GM20431 (cell line): ENCODE measurements around the gene SLC25A45.

Experiments
- in situ Hi-C: fragments of 300-500 bp; cut with MseI, MboI; formaldehyde crosslinking; loops from one replicate; pipeline ENCODE4 v1.15.0; 2020; ENCODE audit warnings: low sequenced_read_pairs; ENCODE audit not compliant: unreplicated experiment

Gene SLC25A45

DNA sequence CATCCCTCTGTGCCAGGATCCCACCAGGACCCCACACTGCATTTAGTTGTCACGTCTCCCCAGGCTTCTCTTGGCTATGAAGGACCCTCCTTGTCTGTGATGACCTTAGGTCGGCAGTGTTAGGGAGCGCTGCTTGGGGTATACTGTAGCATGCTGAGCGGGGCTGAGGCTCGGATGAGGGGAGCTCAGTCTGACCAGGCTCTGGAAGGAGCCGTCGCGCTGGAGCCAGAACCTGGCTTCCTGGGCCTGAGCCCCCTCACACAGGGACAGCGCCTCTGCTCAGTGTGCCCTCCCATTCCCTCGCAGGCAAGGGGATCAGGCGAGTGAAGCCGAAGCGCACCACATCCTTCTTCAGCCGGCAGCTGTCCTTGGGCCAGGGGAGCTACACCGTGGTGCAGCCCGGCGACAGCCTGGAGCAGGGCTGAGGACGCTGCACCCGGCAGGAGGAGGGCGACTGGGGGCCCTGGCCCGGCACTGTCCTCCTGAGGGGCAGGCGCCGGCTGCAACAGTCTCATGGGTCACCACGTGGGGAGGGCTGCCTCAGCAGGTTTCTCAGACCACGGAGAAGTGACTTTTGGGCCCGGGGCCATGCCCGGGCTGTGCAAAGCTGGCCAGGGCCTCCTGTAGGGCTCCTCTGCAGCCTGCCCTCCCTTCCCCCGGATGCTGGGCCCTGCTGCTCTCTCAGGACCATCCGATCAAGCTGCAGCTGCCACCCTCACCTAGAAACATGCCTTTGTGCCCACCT, 28.7 kb upstream of the SLC25A45 start:
- in situ Hi-C loops, result no loop called here

DNA sequence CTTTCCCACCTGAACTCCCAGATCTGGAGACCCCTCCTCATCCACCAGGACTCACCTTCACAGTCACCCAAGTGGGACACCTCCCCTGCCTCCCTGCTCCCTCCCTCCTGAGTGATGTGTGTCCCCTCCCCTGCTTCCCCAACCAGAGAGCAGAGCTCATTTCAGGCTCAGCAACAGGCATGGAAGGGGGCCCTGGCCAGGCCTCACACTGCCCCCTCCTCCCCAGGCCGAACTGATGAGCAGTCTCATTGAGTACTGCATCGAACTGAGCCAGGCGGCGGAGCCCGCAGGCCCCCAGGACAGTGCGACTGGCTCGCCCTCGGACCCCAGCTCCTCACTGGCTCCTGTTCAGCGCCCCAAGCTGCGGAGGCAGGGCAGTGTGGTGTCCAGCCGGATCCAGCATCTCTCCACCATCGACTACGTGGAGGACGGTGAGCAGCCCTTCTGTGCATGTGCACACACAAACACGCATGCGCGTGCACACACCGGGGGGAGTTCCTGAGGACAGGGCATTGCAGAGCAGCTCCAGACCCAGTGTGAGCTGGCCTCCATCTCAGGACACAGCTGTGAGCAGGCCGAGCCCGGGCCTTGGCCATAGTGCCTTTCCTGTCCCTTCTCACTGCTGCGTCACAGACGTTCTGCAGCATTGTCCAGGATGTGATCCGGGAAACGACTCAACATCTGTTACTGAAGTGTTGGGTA, 22.3 kb upstream of the SLC25A45 start:
- in situ Hi-C loops, result no loop called here

DNA sequence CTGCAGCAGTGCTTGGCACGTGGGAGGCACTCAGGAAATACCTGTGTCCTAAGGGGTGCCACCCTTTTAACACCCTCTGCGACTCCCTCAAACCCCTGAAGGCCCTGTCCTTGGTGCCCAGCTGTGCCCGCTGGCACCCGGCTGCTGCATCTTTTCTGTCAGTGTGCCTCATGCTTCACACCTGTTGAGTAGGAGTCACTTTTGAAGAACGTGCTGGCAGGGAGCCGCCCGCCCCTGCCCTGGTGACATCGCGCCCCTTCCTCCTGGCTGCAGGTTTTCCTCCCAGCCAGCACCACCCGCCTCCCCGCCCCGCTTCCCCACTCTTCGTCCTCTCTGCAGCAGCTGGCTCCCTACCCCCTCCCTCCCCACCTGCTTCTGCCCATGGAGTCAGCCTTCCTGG, 21.8 kb upstream of the SLC25A45 start:
- in situ Hi-C loops, result no loop called here

DNA sequence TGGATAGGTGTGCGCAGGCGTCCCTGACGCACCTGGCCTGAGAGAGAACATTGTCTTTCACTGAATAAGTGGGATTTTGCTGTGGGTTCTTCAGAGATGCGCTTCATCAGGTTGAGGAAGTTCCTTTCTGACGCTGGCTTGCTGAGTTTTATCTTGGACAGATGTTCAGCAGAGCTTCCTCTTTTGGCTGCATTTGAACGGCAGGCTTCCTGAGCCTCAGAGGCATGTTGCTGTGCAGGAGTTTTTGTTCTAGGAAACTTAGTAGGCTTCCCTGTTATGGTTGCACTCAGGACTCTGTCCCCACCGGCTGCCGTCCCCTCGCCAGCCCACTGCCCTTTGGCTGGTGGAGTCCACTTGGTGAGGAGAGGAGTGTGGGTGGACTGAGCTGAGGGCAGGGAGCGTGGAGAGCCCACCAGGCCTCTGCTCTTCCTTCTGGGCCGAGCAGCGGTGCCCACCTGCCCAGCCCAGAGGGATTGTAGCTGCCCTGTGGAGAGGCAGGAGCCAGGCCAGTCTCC, 21.2 kb upstream of the SLC25A45 start:
- in situ Hi-C loops, result no loop called here

DNA sequence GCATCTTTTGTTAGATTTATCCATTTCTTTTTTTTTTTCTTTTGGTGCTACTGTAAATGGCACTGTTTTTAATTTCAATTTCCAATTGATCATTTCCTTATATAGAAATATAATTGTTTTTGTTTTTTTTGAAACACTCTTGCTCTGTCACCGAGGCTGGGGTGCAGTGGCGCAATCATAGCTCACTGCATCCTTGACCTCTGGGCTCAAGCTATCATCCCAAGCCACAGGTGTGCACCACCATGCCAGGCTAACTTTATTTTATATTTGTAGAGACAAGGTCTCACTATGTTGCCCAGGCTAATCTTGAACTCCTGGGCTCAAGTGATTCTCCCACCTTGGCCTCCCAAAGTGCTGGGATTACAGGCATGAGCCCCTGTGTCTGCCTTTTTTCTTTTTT, 20.3 kb upstream of the SLC25A45 start:
- in situ Hi-C loops, result no loop called here

DNA sequence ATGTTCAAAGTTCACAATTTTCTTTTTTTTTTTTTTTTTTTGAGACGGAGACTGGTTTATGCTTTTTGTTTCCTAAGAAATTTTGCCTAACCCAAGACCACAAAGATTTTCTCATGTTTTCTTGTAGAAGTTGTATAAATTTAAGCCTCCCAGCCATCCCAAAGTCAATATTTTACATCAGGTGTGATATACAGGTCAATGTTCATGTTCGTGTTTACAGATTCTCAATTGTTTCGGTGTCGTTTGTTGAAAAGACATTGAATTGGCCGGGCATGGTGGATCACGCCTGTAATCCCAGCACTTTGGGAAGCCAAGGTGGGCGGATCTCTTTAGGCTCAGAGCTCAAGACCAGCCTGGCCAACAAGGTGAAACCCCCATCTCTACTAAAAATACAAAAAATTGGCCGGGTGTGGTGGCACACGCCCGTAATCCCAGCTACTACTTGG, 19.4 kb upstream of the SLC25A45 start:
- in situ Hi-C loops, result no loop called here

DNA sequence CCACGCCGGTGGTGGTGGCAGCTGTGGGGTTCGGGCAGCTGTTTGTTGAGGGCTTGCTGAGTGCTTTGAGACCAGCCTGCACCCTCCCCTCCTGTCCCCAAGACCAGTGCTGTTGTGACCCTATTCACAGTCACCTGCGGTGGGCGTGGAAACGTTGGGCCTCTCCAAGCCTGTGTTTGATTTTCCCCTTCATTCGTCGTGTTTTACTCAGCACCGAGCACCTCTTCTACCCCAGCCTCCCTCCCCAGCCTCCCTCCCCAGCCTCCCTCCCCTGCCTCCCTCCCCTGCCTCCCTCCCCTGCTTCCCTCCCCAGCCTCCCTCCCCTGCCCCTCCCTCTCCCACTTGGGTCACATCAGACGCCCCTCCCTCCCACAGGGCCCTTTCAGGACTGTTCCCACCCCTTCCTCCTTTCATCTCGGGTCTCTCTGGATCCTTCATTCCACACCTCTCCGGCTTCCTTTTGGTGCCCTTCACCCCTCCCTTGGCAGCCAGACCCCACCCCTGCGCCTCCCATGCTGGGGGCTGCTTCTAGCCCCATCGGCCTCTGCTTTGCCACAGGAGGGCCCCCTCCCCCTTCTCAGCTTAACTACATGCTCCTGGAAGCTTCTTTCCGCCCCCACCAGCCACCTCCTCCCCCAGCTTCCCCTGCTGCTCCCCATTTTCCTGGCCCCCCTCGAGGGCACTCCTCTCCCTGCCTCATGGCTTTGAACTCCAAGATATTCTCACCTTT, 18.8 kb upstream of the SLC25A45 start:
- in situ Hi-C loops, result no loop called here

DNA sequence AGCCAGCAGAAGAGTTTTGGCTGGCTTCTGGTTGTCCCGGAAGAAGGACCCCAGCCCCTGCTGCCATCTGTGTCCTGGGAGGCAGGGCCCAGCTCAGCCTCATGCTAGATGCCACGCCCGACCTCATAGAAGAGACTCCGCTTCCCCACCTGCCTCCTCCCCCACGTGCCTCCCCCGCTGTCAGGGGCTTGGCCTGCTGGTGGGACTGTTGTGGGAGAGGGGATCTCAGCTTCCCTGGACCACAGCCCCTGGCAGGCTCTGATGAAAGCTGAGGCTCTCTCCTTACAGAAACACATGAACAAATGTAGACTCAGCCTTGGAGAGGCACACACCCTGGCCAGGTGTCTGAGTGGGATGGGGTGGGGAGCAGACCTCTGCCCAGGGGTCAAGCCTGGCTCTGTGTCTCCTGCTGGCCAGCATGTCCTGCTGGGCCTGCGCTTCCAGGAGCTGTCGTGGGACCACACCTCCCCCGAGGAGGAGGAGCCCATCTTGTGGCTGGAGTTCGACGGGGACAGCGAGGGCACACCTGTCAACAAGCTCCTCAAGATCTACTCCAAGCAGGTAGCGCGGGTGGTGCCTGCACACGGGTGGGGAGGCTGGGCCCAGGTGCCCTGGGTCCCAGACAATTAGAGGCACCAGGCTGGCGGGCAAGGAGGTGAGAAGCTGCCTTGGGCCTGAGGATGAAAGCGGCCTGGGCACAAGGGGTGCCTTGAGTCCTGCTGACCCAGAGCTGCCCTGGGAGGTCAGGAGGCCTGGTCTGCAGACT, 18.0 kb upstream of the SLC25A45 start:
- in situ Hi-C loops, result no loop called here

DNA sequence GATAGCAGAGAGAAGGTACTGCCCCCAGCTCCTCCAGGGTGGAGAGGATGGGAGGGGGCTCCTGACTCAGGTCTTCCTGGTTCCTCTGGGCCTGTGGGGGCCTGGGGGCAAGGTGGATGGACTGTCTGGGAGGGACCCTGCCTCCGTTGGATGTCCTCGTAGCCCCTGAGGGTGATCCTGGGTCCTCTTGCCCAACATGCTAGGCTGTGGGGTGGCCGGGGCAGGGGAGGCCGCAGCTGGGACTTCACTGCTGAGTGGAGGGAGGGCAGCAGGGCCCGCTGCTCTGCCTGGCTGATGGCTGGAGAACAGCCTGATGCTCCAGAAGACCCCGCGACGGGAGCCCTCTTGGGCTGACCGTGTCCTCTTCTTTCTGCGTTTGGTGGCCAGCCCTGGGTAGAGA, 17.4 kb upstream of the SLC25A45 start:
- in situ Hi-C loops, result no loop called here

DNA sequence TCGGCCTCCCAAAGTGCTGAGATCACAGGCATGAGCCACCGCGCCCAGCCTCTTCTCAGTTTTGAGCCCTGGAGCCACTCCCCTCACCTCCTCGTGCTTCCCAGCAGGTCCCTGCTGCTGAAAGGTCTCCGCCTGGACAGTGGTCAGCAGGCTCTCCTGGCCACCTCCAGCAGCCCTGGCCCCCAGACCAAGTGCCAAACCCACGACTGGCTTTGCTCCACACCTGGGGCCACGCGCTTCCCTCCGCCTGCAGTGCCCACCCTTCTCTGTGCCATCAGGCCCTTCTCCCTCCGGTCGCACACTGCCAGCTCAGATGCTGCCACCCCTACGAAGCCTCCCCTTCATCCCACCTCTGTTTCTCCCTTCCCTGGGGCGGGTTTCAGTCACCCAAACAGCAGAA, 16.8 kb upstream of the SLC25A45 start:
- in situ Hi-C loops, result no loop called here

DNA sequence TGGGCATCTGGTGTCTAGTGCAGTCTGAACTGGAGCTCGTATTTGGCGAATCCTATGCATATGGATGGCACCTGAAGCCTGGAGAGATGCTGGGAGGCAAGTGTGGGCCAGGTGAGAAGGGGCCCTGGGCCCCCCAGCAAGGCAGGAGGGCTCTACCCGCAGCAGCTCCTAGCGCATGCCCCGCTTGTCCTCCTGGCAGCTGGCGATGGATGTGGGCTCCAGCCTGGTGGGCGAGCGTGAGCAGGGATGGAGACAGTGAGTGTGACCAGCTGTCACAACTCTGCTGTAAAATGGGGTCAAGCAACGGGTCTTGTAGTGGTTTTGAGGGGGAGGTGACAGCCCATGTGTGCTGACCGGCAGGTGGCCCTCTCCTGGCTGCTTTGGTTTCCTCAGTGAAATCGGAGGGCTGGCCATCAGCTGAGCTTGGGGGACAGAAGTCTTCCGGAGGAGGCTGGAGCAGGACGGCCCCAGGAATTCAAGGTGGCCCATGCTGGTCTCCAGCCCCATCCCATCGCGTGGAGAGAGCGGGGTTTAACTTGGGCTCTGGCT, 16.0 kb upstream of the SLC25A45 start:
- in situ Hi-C loops, result no loop called here

DNA sequence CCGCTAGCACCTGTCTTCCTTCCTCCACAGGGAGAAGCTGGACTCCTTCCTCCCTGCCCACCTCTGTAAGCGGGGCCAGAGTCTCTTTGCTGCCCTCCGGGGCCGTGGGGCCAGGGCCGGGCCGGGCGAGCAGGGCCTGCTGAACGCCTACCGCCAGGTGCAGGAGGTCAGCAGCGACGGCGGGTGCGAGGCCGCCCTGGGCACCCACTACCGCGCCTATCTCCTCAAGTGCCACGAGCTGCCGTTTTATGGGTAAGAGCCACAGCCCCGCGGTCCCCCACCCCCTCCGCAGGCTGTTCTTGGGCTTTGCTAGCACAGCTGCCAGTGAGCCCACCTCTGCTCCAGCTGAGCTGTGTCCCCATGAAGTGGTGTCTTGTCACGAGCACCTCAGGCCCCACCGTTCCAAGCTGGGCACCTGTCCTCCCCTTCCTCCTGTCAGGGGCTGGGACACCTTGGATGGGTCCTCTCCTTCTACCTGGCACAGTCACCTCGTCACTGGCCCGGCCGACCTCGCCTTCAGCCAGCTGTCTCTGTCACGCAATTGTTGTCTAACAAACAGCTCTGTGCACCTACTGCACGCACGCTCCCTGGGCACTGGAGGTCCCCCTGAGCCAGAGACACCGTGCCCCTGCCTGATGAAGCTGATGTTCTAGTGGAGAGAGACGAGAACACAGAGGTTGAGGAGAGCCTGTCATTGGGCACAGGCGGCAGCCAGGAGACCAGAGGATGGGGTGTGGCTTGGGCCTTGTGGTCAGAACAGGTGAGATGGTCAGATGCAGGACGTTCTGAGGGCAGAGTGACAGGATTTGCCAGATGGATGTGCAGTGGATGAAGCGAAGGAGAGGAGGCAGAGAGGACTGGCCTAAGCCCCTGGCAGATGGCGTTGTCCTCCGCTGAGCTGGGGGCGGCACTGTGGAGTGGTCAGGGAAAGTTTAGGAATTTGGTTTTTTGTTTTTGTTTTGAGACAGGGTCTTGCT, 14.6 kb upstream of the SLC25A45 start:
- in situ Hi-C loops, result no loop called here

DNA sequence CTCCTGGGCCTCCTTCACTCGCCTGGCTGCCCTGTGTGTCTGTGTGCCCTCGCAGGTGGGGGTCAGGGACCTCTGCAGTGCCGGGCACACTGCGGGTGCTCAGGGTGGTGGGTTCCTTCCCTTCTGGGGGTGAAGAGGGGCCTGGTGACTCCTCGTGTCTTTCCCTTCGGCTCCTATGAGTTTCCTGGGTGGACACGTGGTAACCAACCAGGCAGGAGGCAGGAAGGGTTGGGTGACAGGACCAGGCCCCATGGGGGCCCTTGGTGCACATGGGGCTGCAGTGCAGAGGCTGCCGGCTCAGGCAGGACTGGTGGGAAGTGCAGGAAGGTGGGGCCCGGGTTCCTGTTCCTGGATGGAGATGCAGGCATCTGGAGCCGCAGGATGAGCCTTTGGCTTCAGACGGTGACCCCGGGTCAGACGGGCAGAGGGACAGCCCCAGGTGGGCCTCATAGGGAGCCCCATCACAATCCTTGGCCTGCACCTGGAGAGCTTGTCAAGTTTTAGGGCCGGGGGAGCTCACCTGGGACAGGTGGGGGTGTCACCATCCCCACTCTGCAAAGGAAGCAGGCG, 13.6 kb upstream of the SLC25A45 start:
- in situ Hi-C loops, result no loop called here

DNA sequence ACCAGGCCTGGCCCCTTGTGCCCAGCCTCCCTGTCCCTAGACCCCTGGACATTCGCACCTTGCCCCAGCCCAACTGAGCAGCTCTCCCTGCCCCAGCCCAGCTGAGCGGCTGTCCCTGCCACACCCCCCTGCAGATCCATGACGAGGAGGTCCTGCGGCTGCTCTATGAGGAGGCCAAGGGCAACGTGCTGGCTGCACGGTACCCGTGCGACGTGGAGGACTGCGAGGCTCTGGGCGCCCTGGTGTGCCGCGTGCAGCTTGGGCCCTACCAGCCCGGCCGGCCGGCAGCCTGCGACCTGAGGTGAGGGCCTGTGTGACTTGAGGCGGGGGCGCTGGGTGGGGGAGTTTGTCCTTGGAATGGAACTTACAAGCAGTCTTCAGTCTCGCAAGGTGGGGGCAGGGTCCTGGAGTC, 11.7 kb upstream of the SLC25A45 start:
- in situ Hi-C loops, result no loop called here

DNA sequence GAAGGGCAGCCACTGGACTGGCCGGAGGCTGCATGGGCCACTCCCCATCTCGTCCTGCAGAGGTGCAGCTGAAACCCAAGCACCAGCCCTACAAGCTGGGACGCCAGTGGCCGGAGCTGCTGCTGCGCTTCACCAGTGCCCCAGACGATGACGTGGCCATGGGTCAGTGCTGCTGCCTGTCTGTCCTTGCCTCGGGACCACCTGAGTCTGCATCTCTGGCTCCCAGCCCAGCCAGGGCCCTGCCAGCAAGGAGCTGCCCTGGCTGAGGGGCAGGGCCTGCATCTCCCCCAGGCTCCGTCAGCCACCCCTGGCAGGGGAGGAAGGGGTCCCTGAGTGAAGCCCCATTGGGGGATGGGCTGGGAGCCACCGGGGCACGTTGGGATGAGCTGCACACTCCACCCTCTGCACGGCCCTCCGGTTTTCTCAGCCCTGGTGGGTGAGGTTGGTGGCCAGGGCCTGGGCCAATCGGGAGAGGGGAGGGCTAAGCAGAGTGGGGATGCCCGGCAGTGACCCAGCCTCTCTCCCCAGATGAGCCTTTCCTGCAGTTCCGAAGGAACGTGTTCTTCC, 11.2 kb upstream of the SLC25A45 start:
- in situ Hi-C loops, result no loop called here

DNA sequence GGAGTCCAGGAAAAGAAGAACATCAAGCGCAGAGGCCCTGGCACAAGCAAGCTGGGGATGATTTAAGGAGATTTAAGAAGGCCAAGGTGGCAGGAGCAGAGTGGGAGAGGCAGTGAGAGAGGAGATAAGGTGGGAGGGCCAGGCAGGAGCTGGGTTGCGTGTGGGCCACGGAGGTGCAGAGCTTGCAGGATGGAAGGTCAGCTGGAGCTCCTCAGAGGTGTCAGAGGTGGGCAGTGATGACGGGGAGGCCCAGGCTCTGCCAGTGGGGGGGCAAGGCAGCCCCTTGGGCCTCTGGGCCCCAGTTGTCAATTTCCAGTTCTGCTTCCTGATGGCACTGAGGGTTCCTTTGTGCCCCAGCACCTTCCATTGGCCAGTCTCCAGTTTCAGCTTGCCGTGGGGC, 10.5 kb upstream of the SLC25A45 start:
- in situ Hi-C loops, result no loop called here

DNA sequence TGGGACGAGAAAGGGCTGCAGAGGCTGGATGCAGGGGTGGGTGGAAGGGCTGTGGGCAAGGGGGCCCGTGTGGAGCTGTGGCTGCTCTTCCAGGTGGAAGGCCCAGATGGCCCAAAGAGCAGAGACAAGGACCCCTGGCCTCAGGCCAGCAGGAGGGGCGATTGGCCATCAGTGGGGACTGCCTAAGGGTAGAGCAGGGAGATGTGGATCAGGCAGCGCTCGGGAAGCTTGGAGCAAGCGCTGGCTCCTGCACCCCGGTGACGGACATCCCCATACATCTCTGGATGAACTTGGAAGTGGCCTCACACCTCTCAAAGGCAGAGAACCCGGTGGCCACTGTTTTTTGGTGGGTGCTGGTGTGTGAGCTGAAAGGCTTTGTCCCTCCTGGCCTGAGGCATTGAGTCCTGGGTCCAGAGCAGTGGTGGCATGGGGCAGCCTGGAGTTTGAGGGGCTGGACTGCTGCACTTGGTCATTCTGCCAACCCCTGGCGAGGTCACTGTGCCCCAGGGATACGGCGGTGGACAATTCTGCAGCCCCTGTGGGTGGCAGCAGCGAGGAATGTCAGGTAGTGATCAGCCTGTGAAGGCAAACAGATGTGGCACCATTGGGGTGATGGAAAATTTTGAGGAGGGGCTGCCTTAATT, 9.9 kb upstream of the SLC25A45 start:
- in situ Hi-C loops, result no loop called here

DNA sequence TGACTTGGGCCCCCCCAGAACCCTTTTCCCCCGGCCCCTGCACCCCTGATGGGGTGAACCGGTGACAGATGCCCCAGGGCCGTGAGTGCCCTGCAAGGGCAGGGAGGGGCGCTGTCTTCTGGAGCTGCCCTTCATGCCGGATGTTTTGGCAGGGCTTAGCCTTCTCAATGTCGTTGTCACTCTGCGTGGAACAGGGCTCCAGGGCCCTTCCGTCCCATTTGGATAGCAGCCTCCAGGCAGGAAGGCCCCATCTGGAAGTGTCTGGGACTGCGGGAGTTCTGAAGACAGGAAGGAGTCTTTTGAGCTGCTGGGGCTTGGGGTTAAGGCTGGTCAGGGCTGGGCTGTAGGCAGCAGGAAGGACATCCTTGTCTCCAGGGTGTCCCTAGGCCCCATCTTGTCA, 8.6 kb upstream of the SLC25A45 start:
- in situ Hi-C loops, result no loop called here
